ENCODE results near the gene EMC7. TPM values are rescaled to one million over a fixed set of nuclear protein-coding genes. Genes with fewer than 3 reads are reported as not detected.

Gene EMC7
- total RNA-seq, 1 donor from 2014 or later, result 35.7 TPM

GRCh38 chr15:34038871-34039789, 62.5 kb downstream of the EMC7 start, which contains the start of gene AVEN:
TSS of gene AVEN (minus strand) at chr15:34039204. CDS start at chr15:34039046, 158 bp downstream.
- peak; percentile 57 for DNase-seq (ENCODE audit: low read depth)

- DNase-seq (ENCODE audit: low read depth), result peak; percentile 83
These were observed 63.4 kb downstream of the EMC7 start for GRCh38 chr15:34038023-34038870.

Other genes starting within 250 kb of the EMC7 start
- 0.05 TPM in 1 of 2 replicates, not detected in the other for gene CHRM5, start 133.4 kb downstream of the EMC7 start, total RNA-seq
- gene AVEN, start 62.7 kb downstream of the EMC7 start, total RNA-seq, result 69.2 and 77.7 TPM in 2 replicates
- 3.5 and 3.6 TPM in 2 replicates for gene PGBD4, start 221 bp upstream of the EMC7 start, total RNA-seq
- gene KATNBL1, start 108.2 kb upstream of the EMC7 start, total RNA-seq, result 69.8 and 80.0 TPM in 2 replicates
- 131 and 142 TPM in 2 replicates for gene EMC4, start 123.2 kb upstream of the EMC7 start, total RNA-seq
- gene SLC12A6, start 235.9 kb upstream of the EMC7 start, total RNA-seq, result 17.9 and 18.3 TPM in 2 replicates
- gene NOP10, start 241.3 kb upstream of the EMC7 start, total RNA-seq, result 142 and 208 TPM in 2 replicates
- not detected in 2 replicates for gene NUTM1, start 241.5 kb upstream of the EMC7 start, total RNA-seq

Data from myocyte (in vitro differentiated cells).